ENCODE measurements around the gene KHDRBS1.
"Not testable (repeated sequence)": the region's sequence is repeated elsewhere in the genome, so short reads cannot be mapped to it uniquely, and the experiment has no call there.

Gene KHDRBS1

DNA sequence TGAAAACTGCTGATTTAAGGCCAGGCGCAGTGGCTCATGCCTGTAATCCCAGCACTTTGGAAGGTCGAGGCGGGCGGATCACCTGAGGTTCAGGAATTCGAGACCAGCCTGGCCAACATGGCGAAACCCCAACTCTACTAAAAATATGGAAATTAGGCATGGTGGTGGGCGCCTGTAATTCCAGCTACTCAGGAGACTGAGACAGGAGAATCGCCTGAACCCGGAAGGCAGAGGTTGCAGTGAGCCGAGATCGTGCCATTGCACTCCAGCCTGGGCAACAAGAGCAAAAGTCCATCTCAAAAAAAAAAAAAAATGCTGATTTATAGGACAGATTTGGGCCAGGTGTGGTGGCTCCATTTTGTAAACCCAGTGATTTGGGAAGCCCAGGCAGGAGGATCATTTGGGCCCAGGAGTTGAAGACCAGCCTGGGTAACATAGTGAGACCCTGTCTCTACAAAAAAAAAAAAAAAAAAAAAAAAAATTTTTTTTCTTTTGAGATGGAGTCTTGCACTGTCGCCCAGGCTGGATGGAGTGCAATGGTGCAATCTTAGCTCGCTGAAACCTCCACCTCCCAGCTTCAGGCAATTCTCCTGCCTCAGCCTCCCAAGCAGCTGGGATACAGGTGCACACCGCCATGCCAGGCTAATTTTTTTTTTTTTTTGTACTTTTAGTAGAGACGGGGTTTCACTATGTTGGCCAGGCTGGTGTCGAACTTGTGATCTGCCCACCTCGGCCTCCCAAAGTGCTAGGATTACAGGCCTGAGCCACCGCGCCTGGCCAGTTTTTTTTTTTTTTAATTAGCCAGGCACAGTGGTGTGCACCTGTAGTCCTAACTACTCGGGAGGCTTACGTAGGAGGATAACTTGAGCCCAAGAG, 52.2 kb downstream of the KHDRBS1 start:
- DNase-seq = not testable (repeated sequence)

DNA sequence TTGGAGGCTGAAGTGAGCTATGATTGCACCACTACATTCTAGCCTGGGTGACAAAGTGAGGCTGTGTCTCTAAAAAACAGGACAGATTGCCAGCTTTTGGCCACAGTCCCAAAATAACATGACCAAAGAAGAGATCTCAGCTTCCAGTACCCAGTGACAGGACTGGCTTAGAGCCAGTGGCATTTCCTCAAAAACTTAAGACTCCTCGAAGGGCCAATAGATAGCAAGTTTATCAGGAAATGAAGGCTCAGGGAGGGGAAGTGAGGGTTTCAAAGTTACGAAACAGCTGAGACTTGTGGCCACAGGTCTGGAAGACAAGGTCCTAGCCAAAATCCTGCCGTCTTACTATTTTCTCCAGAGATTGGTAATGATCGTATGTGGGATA, 52.8 kb downstream of the KHDRBS1 start:
- peak; percentile 91 to 98 (median 94) for DNase-seq

DNA sequence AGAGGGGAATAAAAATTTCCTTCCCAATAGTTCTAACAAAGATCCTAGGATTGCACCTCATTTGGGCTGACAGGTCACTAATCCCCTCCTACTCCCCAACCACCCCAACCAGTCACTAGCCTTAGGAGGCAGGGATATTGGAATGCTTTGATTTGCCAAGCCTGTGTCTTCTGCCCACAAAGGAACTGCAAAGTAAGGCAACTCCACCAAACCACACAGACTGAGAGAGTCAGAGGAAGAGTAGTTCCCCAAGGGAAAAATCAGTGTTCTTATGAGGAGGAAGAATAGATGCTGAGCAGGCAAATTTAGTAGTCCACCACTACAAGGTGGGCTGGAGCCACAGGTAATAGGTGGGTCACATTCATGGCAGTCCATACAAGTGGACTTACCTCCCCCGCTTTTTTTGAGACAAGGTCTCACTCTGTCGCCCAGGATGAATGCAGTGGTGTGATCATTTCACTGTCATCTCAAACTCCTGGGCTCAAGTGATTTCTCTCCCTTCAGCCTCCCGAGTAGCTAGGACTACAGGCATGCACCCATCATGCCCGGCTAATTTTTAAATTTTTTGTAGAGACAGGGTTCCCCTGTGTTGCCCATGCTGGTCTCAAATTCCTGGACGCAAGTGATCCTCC, 55.4 kb downstream of the KHDRBS1 start:
- DNase-seq = peak; percentile 39 to 64 (median 53)

DNA sequence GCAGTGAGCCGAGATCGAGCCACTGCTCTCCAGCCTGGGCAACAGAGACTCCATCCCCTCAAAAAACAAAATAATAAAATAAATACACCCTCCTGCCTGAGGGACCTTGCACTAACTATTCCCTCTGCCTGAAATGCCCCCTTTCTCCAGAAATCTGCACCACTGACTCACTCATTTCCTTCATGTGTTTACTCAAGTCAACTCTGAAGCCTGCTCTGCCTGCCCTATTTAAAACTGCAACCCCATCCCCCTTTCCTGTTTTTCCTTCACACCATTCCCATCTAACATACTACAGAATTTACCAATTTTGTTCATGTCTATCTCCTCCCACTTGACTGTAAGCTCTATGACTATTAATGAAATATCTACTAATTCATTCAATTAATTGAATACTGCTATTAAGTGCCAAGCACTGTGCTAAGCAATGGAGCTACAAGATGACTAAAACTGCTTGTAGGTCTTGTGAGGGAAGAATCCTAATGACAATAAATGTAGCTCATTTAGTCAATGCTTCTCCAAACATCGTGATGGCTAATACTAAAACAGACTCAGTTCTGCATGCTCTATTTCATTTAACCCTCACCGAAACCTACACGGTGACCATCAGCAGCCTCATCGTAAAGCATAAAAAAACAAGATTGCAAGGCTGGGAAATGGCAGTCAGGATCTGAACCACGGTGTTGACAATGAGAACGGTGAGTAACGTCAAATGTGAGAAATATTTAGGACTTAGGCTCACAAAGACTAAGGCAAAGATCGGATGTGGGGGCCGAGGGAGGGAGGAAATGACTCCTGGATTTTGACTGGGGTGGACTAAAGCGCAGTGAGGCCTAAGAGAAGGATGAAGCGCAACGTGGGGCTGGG, 58.3 kb downstream of the KHDRBS1 start:
- DNase-seq = no peak

DNA sequence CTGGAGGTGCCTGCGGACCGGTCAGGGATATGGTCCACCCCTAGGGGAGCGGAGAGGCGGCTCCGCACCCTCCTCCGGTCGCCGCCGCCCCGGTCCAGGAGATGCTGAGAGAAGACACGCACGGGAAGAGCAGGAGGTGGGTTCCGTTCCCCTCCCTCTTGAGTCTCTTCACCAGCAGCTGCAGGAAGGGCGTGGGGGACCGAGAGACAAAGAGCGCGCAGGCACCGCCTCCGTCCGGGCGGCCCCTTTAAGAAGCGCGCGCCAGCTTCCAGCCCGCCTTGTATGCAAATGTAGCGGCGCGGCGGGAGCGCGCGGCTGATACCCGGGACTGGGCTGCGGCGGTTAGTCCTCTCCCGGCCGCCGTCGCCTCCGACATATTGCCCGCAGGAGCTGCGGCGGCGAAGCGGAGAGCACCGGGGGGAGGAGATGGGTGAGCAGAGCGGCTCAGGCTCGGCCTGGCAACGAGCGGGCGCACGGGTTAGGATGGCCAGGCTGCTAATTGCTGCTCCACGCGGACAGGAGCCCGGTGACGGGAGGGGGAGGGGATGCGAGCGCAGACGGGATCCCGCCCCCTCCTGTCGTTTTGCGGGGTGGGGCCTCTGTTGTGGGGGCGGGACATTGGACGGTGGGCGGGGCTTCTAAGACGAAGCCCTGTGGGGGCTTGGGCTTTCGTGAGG, 59.1 kb downstream of the KHDRBS1 start, which contains the start of gene TMEM39B:
TSS of gene TMEM39B (plus strand) at position 318 of the 677 bp plus-strand sequence. CDS start at position 427, 109 bp downstream.
- peak; percentile 94 to 98 (median 96) for DNase-seq

DNA sequence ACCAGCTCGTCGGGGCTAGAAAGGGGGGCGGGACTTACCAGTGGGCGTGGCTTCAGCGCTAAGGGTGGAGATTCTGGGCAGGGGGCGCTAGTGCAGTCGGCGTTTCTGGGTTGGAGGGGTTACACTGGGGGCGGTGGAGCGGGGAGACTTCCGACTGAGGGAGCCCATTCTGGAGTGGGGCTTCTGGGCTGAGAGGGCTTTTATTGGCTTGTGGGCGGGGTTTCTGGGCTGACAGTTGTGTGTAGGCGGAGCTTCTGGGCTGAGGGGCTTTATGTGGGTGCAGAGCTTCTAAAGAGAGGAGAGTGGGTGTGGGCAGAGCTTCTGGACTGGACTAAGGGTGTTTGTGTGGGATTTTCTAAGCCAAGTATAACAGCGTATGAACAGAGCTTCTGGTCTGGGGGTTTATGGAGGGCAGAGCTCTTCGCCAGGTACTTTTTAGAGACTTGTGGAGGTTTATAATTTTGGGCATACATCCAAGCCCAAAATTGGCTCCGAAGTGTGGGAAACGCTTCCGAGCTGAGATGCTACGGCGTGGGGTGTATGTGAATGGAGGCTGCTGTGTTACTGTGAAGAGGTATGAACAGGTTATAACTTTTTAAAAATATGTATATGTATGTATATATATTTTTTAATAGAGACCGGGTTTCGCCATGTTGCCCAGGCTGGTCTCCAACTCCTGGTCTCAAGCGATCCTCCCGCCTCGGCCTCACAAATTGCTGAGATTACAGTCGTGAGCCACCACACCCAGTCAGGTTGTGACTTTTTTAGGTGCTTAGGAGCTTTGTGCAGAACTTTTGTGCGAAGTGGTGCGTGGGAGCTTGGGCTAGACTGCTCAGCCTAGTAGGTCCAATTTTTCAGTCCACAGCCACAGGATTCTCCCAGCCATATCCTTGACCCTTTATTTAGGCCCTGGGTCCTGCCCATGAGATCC, 59.9 kb downstream of the KHDRBS1 start:
- no peak for DNase-seq

DNA sequence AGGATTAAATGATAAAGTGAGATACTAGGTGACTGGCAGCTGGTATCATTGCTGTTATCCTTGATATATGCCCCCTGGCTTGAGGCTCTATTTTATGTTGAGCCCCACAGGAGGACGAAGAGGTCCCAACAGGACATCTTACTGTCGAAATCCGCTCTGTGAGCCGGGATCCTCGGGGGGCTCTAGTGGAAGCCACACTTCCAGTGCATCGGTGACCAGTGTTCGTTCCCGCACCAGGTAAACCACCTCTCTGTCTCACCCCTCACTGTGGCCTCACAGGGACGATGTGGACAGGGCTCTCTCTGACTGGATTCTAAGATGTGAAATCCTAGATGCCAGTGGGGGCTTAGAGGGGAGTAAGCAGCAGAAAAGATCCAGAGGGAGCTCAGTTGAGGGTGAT, 61.2 kb downstream of the KHDRBS1 start:
- DNase-seq = no peak

DNA sequence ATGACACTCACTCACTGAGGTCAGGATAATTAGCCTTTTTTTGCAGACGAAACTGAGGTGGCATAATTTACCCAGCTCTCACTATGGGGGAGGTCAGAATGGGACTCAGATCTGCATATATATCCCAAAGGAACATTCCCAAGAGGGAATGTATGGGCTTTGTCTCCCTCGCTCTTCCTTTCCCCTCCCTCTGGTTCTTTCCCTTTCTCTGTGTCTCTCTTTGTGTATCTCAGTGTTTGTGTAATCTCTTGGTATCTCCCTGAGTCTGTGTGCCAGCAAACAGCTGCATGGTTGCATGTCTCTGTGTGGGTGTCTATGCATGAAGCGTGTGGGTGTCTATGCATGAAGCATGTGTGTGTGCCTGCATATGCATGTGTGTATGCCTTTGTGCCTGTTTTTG, 63.8 kb downstream of the KHDRBS1 start:
- no peak for DNase-seq

DNA sequence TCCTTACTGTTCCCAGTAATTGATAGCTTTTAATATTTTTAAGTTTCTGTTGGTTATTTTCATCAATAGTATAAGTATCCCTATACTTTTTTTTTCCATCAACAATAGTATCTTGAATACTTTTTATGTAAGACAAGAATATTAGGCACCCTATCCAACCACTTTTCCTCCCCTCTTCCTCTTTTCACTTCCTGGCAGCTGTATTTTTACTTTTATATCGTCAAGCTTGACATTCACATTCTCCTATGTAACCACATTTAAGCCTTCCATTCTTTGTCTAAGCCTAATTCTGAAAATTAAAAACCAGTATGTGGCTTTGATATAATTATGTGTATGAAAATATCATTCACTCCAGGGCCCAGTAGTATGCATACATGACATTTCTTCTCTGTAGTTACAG, 68.4 kb downstream of the KHDRBS1 start:
- DNase-seq = peak in 2 of 4 experiments; percentile 19 to 40

DNA sequence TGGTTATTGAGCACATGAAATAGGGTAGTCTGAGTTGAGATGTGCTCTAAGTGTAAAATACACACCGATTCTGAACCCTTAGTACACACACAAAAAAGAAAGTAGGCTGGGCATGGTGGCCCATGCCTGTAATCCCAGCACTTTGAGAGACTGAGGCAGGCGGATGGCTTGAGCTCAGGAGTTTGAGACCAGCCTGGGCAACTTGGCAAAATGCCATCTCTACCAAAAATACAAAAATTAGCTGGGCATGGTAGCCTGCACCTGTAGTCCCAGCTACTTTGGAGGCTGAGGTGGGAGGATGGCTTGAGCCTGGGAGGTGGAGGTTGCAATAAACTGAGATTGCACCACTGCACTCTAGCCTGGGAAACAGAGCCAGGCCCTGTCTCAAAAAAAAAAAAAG, 72.7 kb downstream of the KHDRBS1 start:
- DNase-seq = not testable (repeated sequence)

DNA sequence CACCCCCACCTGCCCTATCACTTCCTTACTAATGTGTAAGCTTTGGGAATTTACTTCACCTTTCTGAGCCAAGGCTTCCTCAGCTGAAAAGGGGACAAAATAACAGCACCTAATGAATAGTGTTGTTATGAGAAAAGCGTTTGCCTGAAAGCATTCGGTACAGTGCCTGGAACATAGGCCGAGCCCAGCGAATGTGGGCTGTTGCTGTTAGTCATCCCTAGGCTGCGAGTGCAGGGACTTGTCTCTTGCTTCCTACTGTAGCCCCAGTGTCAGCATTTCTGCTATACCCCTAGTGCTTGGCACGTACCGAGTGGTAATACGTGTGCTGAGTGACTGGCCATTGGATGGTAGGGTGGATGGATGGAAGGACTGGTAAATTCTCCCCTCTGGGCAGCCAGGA, 77.5 kb downstream of the KHDRBS1 start:
- no peak for DNase-seq

DNA sequence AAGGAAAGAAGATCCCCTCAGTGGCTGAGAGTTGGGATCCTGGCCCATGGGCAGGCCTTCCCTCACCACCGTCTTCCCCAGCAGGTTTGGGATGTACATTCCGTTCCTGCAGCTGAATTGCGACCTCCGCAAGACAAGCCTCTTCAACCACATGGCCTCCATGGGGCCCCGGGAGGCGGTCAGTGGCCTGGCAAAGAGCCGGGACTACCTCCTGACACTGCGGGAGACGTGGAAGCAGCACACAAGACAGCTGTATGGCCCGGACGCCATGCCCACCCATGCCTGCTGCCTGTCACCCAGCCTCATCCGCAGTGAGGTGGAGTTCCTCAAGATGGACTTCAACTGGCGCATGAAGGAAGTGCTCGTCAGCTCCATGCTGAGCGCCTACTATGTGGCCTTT, 77.9 kb downstream of the KHDRBS1 start:
- no peak for DNase-seq

Measured in suppressor macrophage (primary cell).